Hepatocyte (in vitro differentiated cells): ENCODE data around the gene FAT2. TPM values are rescaled to one million over a fixed set of nuclear protein-coding genes. Genes with fewer than 3 reads are reported as not detected.

Experiments used
- DNase-seq: peaks from one replicate; pipeline ENCODE4 v3.0.0-alpha.2; 2016; ENCODE audit warnings: low spot score
- H2AFZ ChIP-seq: fragments of 200-600 bp; sonication (generic); 2 replicates; pipeline ENCODE4 v1.6.0; 2016; ENCODE audit warnings: antibody characterized with exemption, mild to moderate bottlenecking
- H3K27ac ChIP-seq: fragments of 200-600 bp; sonication (generic); 2 replicates; pipeline ENCODE4 v1.5.1; 2016; ENCODE audit warnings: mild to moderate bottlenecking
- H3K27me3 ChIP-seq: fragments of 200-600 bp; sonication (generic); 2 replicates; pipeline ENCODE4 v1.6.1; 2016
- H3K36me3 ChIP-seq: fragments of 200-600 bp; sonication (generic); replicated peaks from 2 replicates; pipeline ENCODE4 v1.5.1; 2016; ENCODE audit warnings: low read depth; ENCODE audit not compliant: insufficient read depth
- H3K4me1 ChIP-seq: fragments of 200-600 bp; sonication (generic); 2 replicates; pipeline ENCODE4 v1.5.1; 2016; ENCODE audit warnings: mild to moderate bottlenecking, moderate library complexity; ENCODE audit not compliant: insufficient read depth
- H3K4me2 ChIP-seq: fragments of 200-600 bp; sonication (generic); 2 replicates; pipeline ENCODE4 v1.6.0; 2016
- H3K4me3 ChIP-seq: fragments of 200-600 bp; sonication (generic); 2 replicates; pipeline ENCODE4 v1.5.1; 2016; ENCODE audit warnings: mild to moderate bottlenecking
- H3K79me2 ChIP-seq: fragments of 200-600 bp; sonication (generic); 2 replicates; pipeline ENCODE4 v1.6.0; 2017; ENCODE audit warnings: mild to moderate bottlenecking
- H3K9me2 ChIP-seq: fragments of 200-600 bp; sonication (generic); replicated peaks from 2 replicates; pipeline ENCODE4 v1.6.0; 2017; ENCODE audit warnings: mild to moderate bottlenecking; ENCODE audit not compliant: insufficient read depth
- H3K9me3 ChIP-seq: fragments of 200-600 bp; sonication (generic); 2 replicates; pipeline ENCODE4 v1.5.1; 2016; ENCODE audit warnings: low read depth, mild to moderate bottlenecking
- H4K20me1 ChIP-seq: fragments of 200-600 bp; sonication (generic); 2 replicates; pipeline ENCODE4 v1.6.0; 2016; ENCODE audit warnings: mild to moderate bottlenecking; ENCODE audit not compliant: insufficient read depth, poor library complexity, severe bottlenecking
- EZH2 ChIP-seq: fragments of 200-600 bp; sonication (generic); IDR thresholded peaks from 2 replicates; pipeline ENCODE4 v1.6.1; 2016; ENCODE audit warnings: antibody characterized with exemption, mild to moderate bottlenecking, borderline replicate concordance
- EZH2phosphoT487 ChIP-seq: fragments of 200-600 bp; sonication (generic); IDR thresholded peaks from one replicate; pipeline ENCODE4 v1.6.1; 2018; ENCODE audit warnings: antibody characterized with exemption, mild to moderate bottlenecking, low read depth, moderate library complexity; ENCODE audit not compliant: unreplicated experiment, severe bottlenecking
- WGBS: methylation state at CpG from one replicate; pipeline ENCODE4 v1.1.6; 2016; ENCODE audit warnings: low lambda C conversion rate; ENCODE audit errors: missing lambda C conversion rate; 5-methylcytosine and 5-hydroxymethylcytosine counted together
- polyA plus RNA-seq: library from polyadenylated mRNA; unstranded; fragments of >200 nt; fragmentation: Nextera tagmentation; extraction: Ambion mirVana; gene quantifications from 2 replicates; pipeline ENCODE4 v1.2.1, GENCODE V29; 2016
- total RNA-seq: library from RNA; depleted of rRNA; stranded (reverse); fragments of >200 nt; gene quantifications from 2 replicates; pipeline ENCODE4 v1.2.3, GENCODE V29; 2014
- TF ChIP-seq, protein P1 (sequence below): fragments of 200-600 bp; sonication (generic); IDR thresholded peaks from 2 replicates; pipeline ENCODE4 v1.5.1; 2016; ENCODE audit warnings: antibody characterized with exemption, mild to moderate bottlenecking; ENCODE audit not compliant: poor library complexity

The FAT2 gene
- total and polyA plus RNA-seq, 2 experiments from 2014 or later: 0.10 to 0.40 TPM

DNA sequence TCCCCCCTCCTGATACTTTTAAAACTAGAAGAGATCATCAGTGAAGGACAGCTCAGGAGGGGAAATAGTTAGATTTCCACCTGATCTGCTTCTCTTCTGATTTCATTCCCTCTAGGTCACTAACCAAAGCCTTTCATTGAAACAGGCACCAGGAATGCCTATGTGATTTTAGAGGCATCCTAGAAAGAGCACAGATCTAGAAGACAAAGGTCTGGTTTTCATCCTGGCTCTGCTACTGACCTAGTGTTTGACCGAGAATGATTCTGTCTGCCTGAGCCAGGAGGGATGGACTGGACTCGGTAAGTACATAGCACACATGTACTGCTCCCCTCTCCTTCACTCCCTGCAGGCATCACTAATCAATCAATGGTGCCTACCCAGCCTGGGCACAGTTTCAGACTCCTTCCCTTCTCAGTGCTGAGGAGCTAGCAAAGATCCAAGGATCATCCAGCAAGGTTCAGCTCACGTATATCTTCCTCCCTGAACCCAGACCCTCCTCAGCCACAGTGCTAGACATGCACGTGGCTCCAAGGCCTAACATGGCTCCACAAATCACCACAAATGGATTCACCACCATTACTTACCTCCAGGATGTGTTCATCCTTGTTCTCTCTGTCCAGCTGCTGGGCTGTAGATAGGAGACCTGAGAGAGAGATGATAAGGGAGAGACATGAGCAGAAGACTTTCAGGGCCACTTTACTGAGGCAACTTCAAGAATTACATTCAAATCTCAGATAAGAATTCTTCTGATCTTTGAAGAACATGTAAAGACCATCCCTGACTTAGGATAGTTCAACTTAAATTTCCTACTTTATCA lies 35.2 kb downstream of the FAT2 start:
- no peak for DNase-seq
- Histone ChIP-seq H3K27me3 (no peaks in the 10 kb centered on the region), H3K9me2 (no peaks in the 10 kb centered on the region), H2AFZ (no peak overlapping the region), H3K4me3 (no peak overlapping the region), H4K20me1 (no peaks in the 10 kb centered on the region), H3K79me2 (no peaks in the 10 kb centered on the region), H3K27ac (no peak overlapping the region), H3K4me1 (no peaks in the 10 kb centered on the region), H3K36me3 (no peaks in the 10 kb centered on the region), H3K9me3 (no peaks in the 10 kb centered on the region), H3K4me2 (no peak overlapping the region)
- WGBS: 68% methylated on average over 4 of the region's 4 CpGs
- TF ChIP-seq, protein P1, sequence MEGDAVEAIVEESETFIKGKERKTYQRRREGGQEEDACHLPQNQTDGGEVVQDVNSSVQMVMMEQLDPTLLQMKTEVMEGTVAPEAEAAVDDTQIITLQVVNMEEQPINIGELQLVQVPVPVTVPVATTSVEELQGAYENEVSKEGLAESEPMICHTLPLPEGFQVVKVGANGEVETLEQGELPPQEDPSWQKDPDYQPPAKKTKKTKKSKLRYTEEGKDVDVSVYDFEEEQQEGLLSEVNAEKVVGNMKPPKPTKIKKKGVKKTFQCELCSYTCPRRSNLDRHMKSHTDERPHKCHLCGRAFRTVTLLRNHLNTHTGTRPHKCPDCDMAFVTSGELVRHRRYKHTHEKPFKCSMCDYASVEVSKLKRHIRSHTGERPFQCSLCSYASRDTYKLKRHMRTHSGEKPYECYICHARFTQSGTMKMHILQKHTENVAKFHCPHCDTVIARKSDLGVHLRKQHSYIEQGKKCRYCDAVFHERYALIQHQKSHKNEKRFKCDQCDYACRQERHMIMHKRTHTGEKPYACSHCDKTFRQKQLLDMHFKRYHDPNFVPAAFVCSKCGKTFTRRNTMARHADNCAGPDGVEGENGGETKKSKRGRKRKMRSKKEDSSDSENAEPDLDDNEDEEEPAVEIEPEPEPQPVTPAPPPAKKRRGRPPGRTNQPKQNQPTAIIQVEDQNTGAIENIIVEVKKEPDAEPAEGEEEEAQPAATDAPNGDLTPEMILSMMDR: no peak
- TF ChIP-seq EZH2 (no peak), EZH2phosphoT487 (no peak)

DNA sequence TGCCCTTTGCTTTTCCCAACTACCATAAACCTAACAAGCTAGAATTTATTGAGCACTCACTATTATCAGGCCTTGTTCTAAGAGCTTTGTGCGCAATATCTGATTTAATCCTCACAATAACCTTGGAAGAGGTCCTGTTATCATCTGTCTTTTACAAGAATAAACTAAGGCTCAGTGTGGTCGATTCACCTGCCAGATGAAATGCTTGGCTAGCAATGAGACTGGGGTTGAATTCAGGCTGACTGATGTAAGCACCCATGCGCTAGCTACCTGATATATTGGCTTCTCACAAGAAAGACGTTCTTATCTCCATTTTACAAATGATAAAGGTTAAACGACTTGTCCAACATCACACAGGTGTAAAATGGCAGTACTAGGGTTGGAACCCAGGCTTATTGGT lies 37.4 kb downstream of the FAT2 start:
- no peak overlapping the region for H2AFZ ChIP-seq
- no peaks in the 10 kb centered on the region for H3K9me2 ChIP-seq
- no peaks in the 10 kb centered on the region for H4K20me1 ChIP-seq
- TF ChIP-seq, protein P1: no peak
- no peak for TF ChIP-seq EZH2phosphoT487
- no peak for TF ChIP-seq EZH2
- no peaks in the 10 kb centered on the region for H3K4me1 ChIP-seq
- H3K36me3 ChIP-seq: no peaks in the 10 kb centered on the region
- no peaks in the 10 kb centered on the region for H3K79me2 ChIP-seq
- H3K9me3 ChIP-seq: no peaks in the 10 kb centered on the region
- DNase-seq: no peak
- no peak overlapping the region for H3K4me3 ChIP-seq
- no peaks in the 10 kb centered on the region for H3K27me3 ChIP-seq
- H3K4me2 ChIP-seq: no peak overlapping the region
- no peak overlapping the region for H3K27ac ChIP-seq
- WGBS: 70% methylated on average over 5 of the region's 5 CpGs

DNA sequence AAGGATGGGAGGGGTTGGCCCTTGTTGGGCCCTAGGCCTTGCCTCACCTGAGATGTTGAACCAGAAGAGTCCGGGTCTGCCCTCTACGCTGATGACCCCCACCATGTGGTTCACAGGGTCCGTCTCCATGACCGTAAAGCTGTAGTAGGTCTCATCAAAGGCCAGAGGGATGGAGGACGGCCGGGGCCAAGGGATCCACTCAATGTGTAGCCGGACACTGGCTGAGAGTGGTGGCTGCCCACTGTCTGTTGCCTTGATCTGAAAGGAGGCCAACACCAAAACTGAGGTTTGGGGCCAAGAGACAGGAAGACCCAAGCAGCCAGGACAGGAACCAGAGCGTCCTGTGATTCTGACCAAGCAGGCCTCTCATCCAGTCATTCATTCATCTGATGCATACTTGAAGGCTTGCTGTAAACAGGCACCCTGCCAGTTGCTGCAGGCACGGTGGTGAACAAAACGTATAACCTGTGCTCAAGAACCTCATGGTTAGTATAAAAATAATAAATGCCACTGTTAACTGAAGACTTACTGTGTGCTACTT lies 37.9 kb downstream of the FAT2 start:
- Histone ChIP-seq H3K9me3 (no peaks in the 10 kb centered on the region), H3K27ac (no peak overlapping the region), H3K4me1 (no peaks in the 10 kb centered on the region), H4K20me1 (no peaks in the 10 kb centered on the region), H3K36me3 (no peaks in the 10 kb centered on the region), H3K27me3 (no peaks in the 10 kb centered on the region), H3K4me2 (no peak overlapping the region), H3K9me2 (no peaks in the 10 kb centered on the region), H3K79me2 (no peaks in the 10 kb centered on the region), H2AFZ (no peak overlapping the region), H3K4me3 (no peak overlapping the region)
- no peak for DNase-seq
- 97% methylated on average over 10 of the region's 10 CpGs for WGBS
- no peak for TF ChIP-seq EZH2phosphoT487
- TF ChIP-seq, protein P1: no peak
- TF ChIP-seq EZH2: no peak
